HepG2 (cell line): ENCODE data around the gene ROMO1. TPM values are rescaled to one million over a fixed set of nuclear protein-coding genes. Genes with fewer than 3 reads are reported as not detected.
"Not testable (repeated sequence)": the region's sequence is repeated elsewhere in the genome, so short reads cannot be mapped to it uniquely, and the experiment has no call there.

ENCODE experiments used
- ATAC-seq: fragments of 200-7000 bp; cut with Tn5 transposase; 3 replicates; pipeline ENCODE4 v1.9.1; 2020; ENCODE audit warnings: mild to moderate bottlenecking, moderate library complexity
- BruUV-seq: library from RNA; stranded (reverse); fragments of 400-500 nt; replicated peaks from 2 replicates; lab custom pipeline; 2021; lab: Mats Ljungman, UMichigan
- CTCF ChIA-PET: fragments of 300-600 bp; formaldehyde crosslinking; extraction: SDS; loops from one replicate; lab custom pipeline; 2021; ENCODE audit warnings: low total read pairs, inconsistent platforms, low intra/inter-chr PET ratio; lab: Yijun Ruan, JAX
- POLR2A ChIA-PET: fragments of 350-600 bp; sonication (Branson Sonifier 250); formaldehyde crosslinking; loops from one replicate; lab custom pipeline; 2020; ENCODE audit warnings: antibody characterized with exemption, inconsistent platforms; lab: Yijun Ruan, JAX
- DNase-seq: peaks from one replicate; pipeline ENCODE4 v3.0.0-alpha.2; 2015; ENCODE audit warnings: low spot score
- FAIRE-seq: peaks from 3 replicates; lab custom pipeline; 2011; peaks lifted over from hg19 to GRCh38; lab: Jason Lieb, UNC
- H2AFZ ChIP-seq: one replicate; pipeline ENCODE4 v1.6.1; 2011; ENCODE audit warnings: low read length, inconsistent platforms
- H3K27ac ChIP-seq: fragments of 300-600 bp; 3 replicates; pipeline ENCODE4 v1.8.0; 2011; ENCODE audit warnings: mixed run types, mild to moderate bottlenecking, mixed read lengths, low read length, inconsistent platforms; ENCODE audit not compliant: insufficient read depth; ENCODE audit errors: extremely low read length
- H3K27me3 ChIP-seq, 2 experiments: fragments of 200-600 bp in 1 of 2; 2 replicates in 1 of 2; 3 replicates in 1 of 2; pipeline versions ENCODE4 v1.6.0 to v1.8.0; 2011; ENCODE audit warnings: low read length in 2 of 2, mild to moderate bottlenecking in 2 of 2, moderate library complexity in 2 of 2, inconsistent platforms in 1 of 2; ENCODE audit not compliant: insufficient read depth in 2 of 2, control insufficient read depth in 1 of 2
- H3K36me3 ChIP-seq, 2 experiments: fragments of 200-600 bp in 1 of 2; replicated peaks in 1 of 2; 2 replicates in 1 of 2; 3 replicates in 1 of 2; pipeline versions ENCODE4 v1.5.1 to v1.8.0; 2011; ENCODE audit warnings: low read length in 2 of 2, inconsistent platforms in 1 of 2; ENCODE audit not compliant: insufficient read depth in 2 of 2, control insufficient read depth in 1 of 2
- H3K4me1 ChIP-seq: 2 replicates; pipeline ENCODE4 v1.5.1; 2012; ENCODE audit warnings: low read length, inconsistent platforms; ENCODE audit not compliant: insufficient read depth
- H3K4me2 ChIP-seq: 2 replicates; pipeline ENCODE4 v1.6.0; 2011; ENCODE audit warnings: low read depth, low read length, inconsistent platforms
- H3K4me3 ChIP-seq, 3 experiments: fragments of 200-600 bp in 1 of 3; sonication (generic), shearing (Covaris generic) in 1 of 3; replicated peaks in 1 of 3; 2 replicates each; pipeline ENCODE4 v1.5.1; 2011 to 2016; ENCODE audit warnings: low read length in 3 of 3, inconsistent platforms in 2 of 3, low read depth in 2 of 3, mild to moderate bottlenecking in 2 of 3, control low read depth in 1 of 3, mixed read lengths in 1 of 3; ENCODE audit not compliant: insufficient read depth in 1 of 3
- H3K79me2 ChIP-seq: one replicate; pipeline ENCODE4 v1.6.1; 2011; ENCODE audit warnings: low read length, inconsistent platforms; ENCODE audit not compliant: insufficient read depth
- H3K9ac ChIP-seq: 2 replicates; pipeline ENCODE4 v1.6.0; 2011; ENCODE audit warnings: mild to moderate bottlenecking, low read depth, low read length, inconsistent platforms; ENCODE audit not compliant: insufficient read depth
- H3K9me3 ChIP-seq: 2 replicates; pipeline ENCODE4 v1.5.1; 2012; ENCODE audit warnings: mild to moderate bottlenecking, low read length
- H4K20me1 ChIP-seq: 2 replicates; pipeline ENCODE4 v1.6.0; 2011; ENCODE audit warnings: inconsistent platforms, mild to moderate bottlenecking, low read length, moderate library complexity; ENCODE audit not compliant: insufficient read depth
- CTCF ChIP-seq: sonication (generic); formaldehyde crosslinking; IDR thresholded peaks from 2 replicates; pipeline ENCODE4 v1.5.0; 2020; ENCODE audit warnings: mild to moderate bottlenecking, missing genetic modification reagents, moderate library complexity
- HOXA3 ChIP-seq: sonication (generic); formaldehyde crosslinking; IDR thresholded peaks from 2 replicates; pipeline ENCODE4 v1.5.0; 2020; ENCODE audit warnings: missing genetic modification reagents
- POGZ ChIP-seq: sonication (generic); formaldehyde crosslinking; IDR thresholded peaks from 2 replicates; pipeline ENCODE4 v1.4.0; 2020; ENCODE audit warnings: mild to moderate bottlenecking, missing genetic modification reagents
- RAD21 ChIP-seq: fragments of 450-650 bp; formaldehyde crosslinking; IDR thresholded peaks from 2 replicates; pipeline ENCODE4 v1.5.0; 2020; ENCODE audit warnings: mild to moderate bottlenecking
- SMC3 ChIP-seq: IDR thresholded peaks from 2 replicates; pipeline ENCODE4 v1.6.1; 2011; ENCODE audit warnings: low read length, improper control_type of control experiment
- STAG1 ChIP-seq: sonication (generic); formaldehyde crosslinking; IDR thresholded peaks from 2 replicates; pipeline ENCODE4 v1.4.0; 2020; ENCODE audit warnings: missing genetic modification reagents
- TBX3 ChIP-seq: fragments of 450-650 bp; IDR thresholded peaks from 2 replicates; pipeline ENCODE4 v1.6.1; 2017; ENCODE audit warnings: antibody characterized with exemption, mild to moderate bottlenecking, inconsistent platforms, borderline replicate concordance
- ZBTB33 ChIP-seq: sonication (generic); formaldehyde crosslinking; IDR thresholded peaks from 2 replicates; pipeline ENCODE4 v1.4.0; 2020; ENCODE audit warnings: missing genetic modification reagents
- ZBTB38 ChIP-seq: sonication (generic); formaldehyde crosslinking; IDR thresholded peaks from 2 replicates; pipeline ENCODE4 v1.5.1; 2020; ENCODE audit warnings: mild to moderate bottlenecking, missing genetic modification reagents
- ZMYM4 ChIP-seq: sonication (generic); formaldehyde crosslinking; IDR thresholded peaks from 2 replicates; pipeline ENCODE4 v1.8.1; 2023; ENCODE audit warnings: mild to moderate bottlenecking, missing genetic modification reagents
- ZNF280B ChIP-seq: sonication (generic); formaldehyde crosslinking; IDR thresholded peaks from 2 replicates; pipeline ENCODE4 v1.5.0; 2020; ENCODE audit warnings: missing genetic modification reagents, mild to moderate bottlenecking, borderline replicate concordance
- WGBS: methylation state at CpG from one replicate; pipeline ENCODE4 v1.1.6; 2017; ENCODE audit warnings: low lambda C conversion rate; 5-methylcytosine and 5-hydroxymethylcytosine counted together
- in situ Hi-C: cut with HindIII; loops from 2 replicates; pipeline ENCODE4 v1.10.0; 2017; ENCODE audit warnings: low pct_unique_long_range_greater_than_20kb; ENCODE audit not compliant: extremely low pct_ligation_motif_present
- intact Hi-C: fragments of 100-400 bp; cut with micrococcal nuclease; formaldehyde crosslinking; loops from one replicate; pipeline ENCODE4 v1.10.0; 2022; ENCODE audit not compliant: unreplicated experiment
- polyA plus RNA-seq, 8 experiments: library from polyadenylated mRNA; depleted of rRNA in 3 of 8; stranded (reverse) in 7 of 8; unstranded in 1 of 8; fragments of >200 nt; fragmentation: Illumina TruSeq in 4 of 8; extraction: Trizol in 4 of 8; gene quantifications; 2 replicates each; pipeline versions ENCODE4 v1.2.1 to v1.2.3, GENCODE V29; 2011 to 2016; ENCODE audit warnings: low read depth in 4 of 8, missing spikeins in 1 of 8, mixed read lengths in 1 of 8; ENCODE audit not compliant: insufficient read depth in 1 of 8
- total RNA-seq, 5 experiments: library from RNA; depleted of rRNA; stranded (reverse); fragments of >200 nt; fragmentation: Illumina TruSeq; extraction: Trizol; gene quantifications; 2 replicates each; pipeline ENCODE4 v1.2.3, GENCODE V29; 2016; ENCODE audit warnings: low read depth in 1 of 5

Gene ROMO1
- total and polyA plus RNA-seq, 2 of the 13 experiments (the other 11 are each of a cell fraction or from before 2014, with no cell fraction given) = 636 to 755 TPM

GRCh38 chr20:35685368-35685767, 13.8 kb upstream of the ROMO1 start:
- H3K9ac ChIP-seq, ATAC-seq, intact Hi-C loops: not testable (repeated sequence)

GRCh38 chr20:35686872-35687271, 12.3 kb upstream of the ROMO1 start:
- H3K27me3 ChIP-seq, FAIRE-seq, H3K27ac ChIP-seq, H3K4me3 ChIP-seq, H4K20me1 ChIP-seq, H3K79me2 ChIP-seq, H3K4me1 ChIP-seq, in situ Hi-C loops, H3K9me3 ChIP-seq, BruUV-seq, H3K9ac ChIP-seq, H3K4me2 ChIP-seq, intact Hi-C loops, ATAC-seq, H2AFZ ChIP-seq, DNase-seq: not testable (repeated sequence)
- peaks cover 18 to 35% of the 10 kb centered on the region in 2 experiments for H3K36me3 ChIP-seq
- WGBS = 97% methylated on average over 11 of the region's 11 CpGs
- ChIA-PET POLR2A (interaction anchor here (1.5 kb wide), 1 partner anchor 55 kb away, joined by 6 read pairs; the partner anchor contains the start of gene RBM39), CTCF (interaction anchor here (1.2 kb wide), 1 partner anchor 198 kb away, joined by 4 read pairs; no protein-coding TSS in a partner anchor)
- peak; percentile 48; the same call in 1 of the 2 replicates for TF ChIP-seq ZMYM4 (CRISPR knock-in tag)
- TF ChIP-seq RAD21 (CRISPR knock-in tag) = 0 out of 2 replicates have a peak, but pooled peaks have one; percentile 26
- peak; percentile 13; the same call in 1 of the 2 replicates for TF ChIP-seq SMC3
- TF ChIP-seq HOXA3 (CRISPR knock-in tag) = 0 out of 2 replicates have a peak, but pooled peaks have one; percentile 30
- peak; percentile 100 for TF ChIP-seq ZBTB33 (CRISPR knock-in tag)
- TF ChIP-seq CTCF (CRISPR knock-in tag) = peak; percentile 67
- TF ChIP-seq STAG1 (CRISPR knock-in tag) = peak; percentile 68
- TF ChIP-seq ZBTB38 = peak; percentile 25; the same call in 1 of the 2 replicates
- TF ChIP-seq ZNF280B (CRISPR knock-in tag) = peak; percentile 96
- TF ChIP-seq TBX3 = peak; percentile 32; the same call in 1 of the 2 replicates
- 0 out of 2 replicates have a peak, but pooled peaks have one; percentile 45 for TF ChIP-seq POGZ (CRISPR knock-in tag)

More at GRCh38 chr20:35685368-35685767, 13.8 kb upstream of the ROMO1 start:
- CTCF ChIA-PET, H3K4me2 ChIP-seq, H3K27me3 ChIP-seq, H3K4me1 ChIP-seq, H3K27ac ChIP-seq, H4K20me1 ChIP-seq, H2AFZ ChIP-seq, in situ Hi-C loops, FAIRE-seq, DNase-seq, H3K79me2 ChIP-seq, H3K9me3 ChIP-seq, H3K4me3 ChIP-seq, BruUV-seq: not testable (repeated sequence)
- WGBS = 98% methylated on average over 9 of the region's 9 CpGs
- POLR2A ChIA-PET = interaction anchor here (0.6 to 1.4 kb wide), 2 partner anchors 21 to 34 kb away, joined by 3 read pairs; partner anchors contain the start of genes CPNE1 and RBM12
- peaks cover 16 to 35% of the 10 kb centered on the region in 2 experiments for H3K36me3 ChIP-seq
